NT2/D1 (cell line): ENCODE measurements around the gene ICAM4.

Source experiments
- SUZ12 ChIP-seq: IDR thresholded peaks from 2 replicates; pipeline ENCODE4 v1.6.1; 2011; ENCODE audit not compliant: insufficient read length, insufficient read depth; ENCODE audit errors: extremely low read depth
- ZNF274 ChIP-seq: IDR thresholded peaks from 2 replicates; pipeline ENCODE4 v1.6.1; 2011; ENCODE audit warnings: mild to moderate bottlenecking, low read depth, low read length

- no peak for TF ChIP-seq SUZ12
- TF ChIP-seq ZNF274 = no peak
Measured at GRCh38 chr19:10332965-10333757, 46.4 kb downstream of the ICAM4 start, which contains the start of gene RAVER1.
